GM21381 (cell line): ENCODE data around the gene KSR1.

ENCODE experiments used
- ATAC-seq: cut with Tn5 transposase; IDR thresholded peaks from one replicate; pipeline ENCODE4 v1.9.1; 2021; ENCODE audit warnings: mild to moderate bottlenecking, moderate library complexity; ENCODE audit not compliant: unreplicated experiment

Gene KSR1

GRCh38 chr17:27532269-27533263, 76.3 kb downstream of the KSR1 start:
- no peak for ATAC-seq

GRCh38 chr17:27533874-27534815, 77.9 kb downstream of the KSR1 start:
- no peak for ATAC-seq

- no peak for ATAC-seq
Observed at GRCh38 chr17:27535178-27535928, 79.1 kb downstream of the KSR1 start.

GRCh38 chr17:27535975-27536374, 79.7 kb downstream of the KSR1 start:
- no peak for ATAC-seq

GRCh38 chr17:27536781-27537180, 80.5 kb downstream of the KSR1 start:
- no peak for ATAC-seq

GRCh38 chr17:27538156-27538955, 82.1 kb downstream of the KSR1 start:
- ATAC-seq, result no peak

GRCh38 chr17:27539152-27539551, 82.9 kb downstream of the KSR1 start:
- no peak for ATAC-seq

GRCh38 chr17:27539794-27540317, 83.6 kb downstream of the KSR1 start:
- no peak for ATAC-seq

- ATAC-seq, result no peak
Observed at GRCh38 chr17:27540318-27541101, 84.3 kb downstream of the KSR1 start.

- no peak for ATAC-seq
Observed at GRCh38 chr17:27541301-27542023, 85.2 kb downstream of the KSR1 start.

- no peak for ATAC-seq
Observed at GRCh38 chr17:27542841-27543463, 86.7 kb downstream of the KSR1 start.

- no peak for ATAC-seq
Observed at GRCh38 chr17:27543464-27543856, 87.2 kb downstream of the KSR1 start.

GRCh38 chr17:27543958-27544349, 87.7 kb downstream of the KSR1 start:
- ATAC-seq, result no peak

- peak; percentile 83 for ATAC-seq
Observed at GRCh38 chr17:27544350-27545131, 88.3 kb downstream of the KSR1 start.

GRCh38 chr17:27545562-27546229, 89.4 kb downstream of the KSR1 start:
- ATAC-seq, result no peak

- no peak for ATAC-seq
Observed at GRCh38 chr17:27546624-27547300, 90.5 kb downstream of the KSR1 start.
